Hepatocyte (in vitro differentiated cells): Measurements from ENCODE around the gene SSTR4.

Source experiments
- CTCF ChIP-seq: fragments of 200-600 bp; sonication (generic); IDR thresholded peaks from 2 replicates; pipeline ENCODE4 v1.5.1; 2016; ENCODE audit warnings: antibody characterized with exemption, mild to moderate bottlenecking; ENCODE audit not compliant: poor library complexity
- EZH2 ChIP-seq: fragments of 200-600 bp; sonication (generic); IDR thresholded peaks from 2 replicates; pipeline ENCODE4 v1.6.1; 2016; ENCODE audit warnings: antibody characterized with exemption, mild to moderate bottlenecking, borderline replicate concordance
- EZH2phosphoT487 ChIP-seq: fragments of 200-600 bp; sonication (generic); IDR thresholded peaks from one replicate; pipeline ENCODE4 v1.6.1; 2018; ENCODE audit warnings: antibody characterized with exemption, mild to moderate bottlenecking, low read depth, moderate library complexity; ENCODE audit not compliant: unreplicated experiment, severe bottlenecking

GRCh38 chr20:23036371-23036770 lies 1.3 kb downstream of the SSTR4 start:
- TF ChIP-seq CTCF (no peak), EZH2 (no peak), EZH2phosphoT487 (no peak)
